HCT116 (cell line): ENCODE results near the gene ZNF579. TPM values are rescaled to one million over a fixed set of nuclear protein-coding genes. Genes with fewer than 3 reads are reported as not detected.
A peak's percentile ranks its signal among the peaks of the same experiment; 100 is the strongest.

ENCODE experiments used
- ATAC-seq: fragments of 200-7000 bp; cut with Tn5 transposase; 2 replicates; pipeline ENCODE4 v1.9.1; 2020; ENCODE audit warnings: mild to moderate bottlenecking, moderate library complexity
- BruUV-seq: library from RNA; stranded (reverse); fragments of 400-500 nt; replicated peaks from 2 replicates; lab custom pipeline; 2021; lab: Mats Ljungman, UMichigan
- CTCF ChIA-PET: fragments of 300-600 bp; sonication (Branson Sonifier 250); formaldehyde crosslinking; loops from one replicate; lab custom pipeline; 2021; ENCODE audit warnings: antibody characterized with exemption; lab: Charles Lee
- POLR2A ChIA-PET: fragments of 300-600, 350-600 bp; sonication (Branson Sonifier 250); formaldehyde crosslinking; loops from one replicate; lab custom pipeline; 2021; ENCODE audit warnings: antibody characterized with exemption; lab: Charles Lee
- RAD21 ChIA-PET, 2 experiments: fragments of 300-600 bp; sonication (Branson Sonifier 250); formaldehyde crosslinking; loops; one replicate each; lab custom pipeline; 2023; ENCODE audit warnings: low total read pairs in 2 of 2; ENCODE audit not compliant: uncharacterized antibody in 2 of 2, unreplicated experiment in 2 of 2, low non-redundant PET in 1 of 2; lab: Charles Lee
- DNase-seq: peaks from one replicate; pipeline ENCODE4 v3.0.0-alpha.2; 2010; ENCODE audit warnings: low read depth, low spot score
- H2AFZ ChIP-seq: fragments of 200-600 bp; shearing (Covaris generic), sonication (generic); 2 replicates; pipeline ENCODE4 v1.6.1; 2017; ENCODE audit warnings: low read depth, mixed run types, mixed read lengths, antibody characterized with exemption, low read length; ENCODE audit not compliant: poor library complexity, severe bottlenecking
- H3K27ac ChIP-seq: 2 replicates; pipeline ENCODE4 v1.5.1; 2012; ENCODE audit warnings: low read depth, low read length
- H3K27me3 ChIP-seq: fragments of 200-600 bp; sonication (generic); 2 replicates; pipeline ENCODE4 v1.6.1; 2016; ENCODE audit warnings: mixed run types, low read length, mixed read lengths; ENCODE audit not compliant: insufficient read depth
- H3K36me3 ChIP-seq, 2 experiments: fragments of 200-500 bp in 1 of 2; fragments of 200-600 bp in 1 of 2; sonication (Bioruptor generic) in 1 of 2; sonication (generic) in 1 of 2; 2 replicates each; pipeline versions ENCODE4 v1.5.1 to v1.6.1; 2014 to 2016; ENCODE audit warnings: low read length in 2 of 2, inconsistent platforms in 1 of 2, mixed read lengths in 1 of 2, mixed run types in 1 of 2; ENCODE audit not compliant: insufficient read depth in 2 of 2, control insufficient read depth in 1 of 2
- H3K4me1 ChIP-seq, 2 experiments: fragments of 200-600 bp in 1 of 2; sonication (generic) in 1 of 2; 2 replicates each; pipeline versions ENCODE4 v1.5.1 to v1.6.1; 2012 to 2017; ENCODE audit warnings: low read length in 2 of 2, inconsistent platforms in 1 of 2, mild to moderate bottlenecking in 1 of 2, mixed read lengths in 1 of 2, mixed run types in 1 of 2, moderate library complexity in 1 of 2; ENCODE audit not compliant: insufficient read depth in 2 of 2, control insufficient read depth in 1 of 2
- H3K4me2 ChIP-seq: fragments of 200-600 bp; sonication (generic); 2 replicates; pipeline ENCODE4 v1.6.1; 2017; ENCODE audit warnings: mixed run types, low read length, mixed read lengths
- H3K4me3 ChIP-seq, 2 experiments: fragments of 200-600 bp in 1 of 2; sonication (generic) in 1 of 2; replicated peaks in 1 of 2; 2 replicates each; pipeline ENCODE4 v1.5.1; 2011 to 2016; ENCODE audit warnings: low read length in 2 of 2, control low read depth in 1 of 2, low read depth in 1 of 2, mild to moderate bottlenecking in 1 of 2, mixed read lengths in 1 of 2, mixed run types in 1 of 2
- H3K79me2 ChIP-seq: fragments of 200-600 bp; sonication (generic); 2 replicates; pipeline ENCODE4 v1.6.1; 2017; ENCODE audit warnings: mild to moderate bottlenecking, mixed run types, low read length, moderate library complexity, mixed read lengths; ENCODE audit not compliant: insufficient read depth
- H3K9ac ChIP-seq: fragments of 200-600 bp; sonication (generic); 2 replicates; pipeline ENCODE4 v1.6.1; 2016; ENCODE audit warnings: low read length, mixed read lengths
- H3K9me2 ChIP-seq: fragments of 200-600 bp; sonication (generic), shearing (Covaris generic); 2 replicates; pipeline ENCODE4 v1.6.1; 2017; ENCODE audit warnings: mixed run types, mild to moderate bottlenecking, moderate library complexity; ENCODE audit not compliant: insufficient read depth
- H3K9me3 ChIP-seq, 2 experiments: fragments of 200-500 bp in 1 of 2; fragments of 200-600 bp in 1 of 2; sonication (Bioruptor generic) in 1 of 2; sonication (generic) in 1 of 2; 2 replicates each; pipeline ENCODE4 v1.6.1; 2014 to 2017; ENCODE audit warnings: low read length in 2 of 2, mixed read lengths in 2 of 2, inconsistent platforms in 1 of 2, low read depth in 1 of 2, mild to moderate bottlenecking in 1 of 2, mixed run types in 1 of 2, moderate library complexity in 1 of 2; ENCODE audit not compliant: control insufficient read depth in 1 of 2, insufficient read depth in 1 of 2
- H4K20me1 ChIP-seq: fragments of 200-600 bp; sonication (generic), shearing (Covaris generic); 2 replicates; pipeline ENCODE4 v1.6.1; 2017; ENCODE audit warnings: mixed run types, mild to moderate bottlenecking, moderate library complexity; ENCODE audit not compliant: insufficient read depth
- EGR1 ChIP-seq: IDR thresholded peaks from 2 replicates; pipeline ENCODE4 v1.6.1; 2012; ENCODE audit warnings: low read depth
- ELF1 ChIP-seq: IDR thresholded peaks from 2 replicates; pipeline ENCODE4 v1.6.1; 2012; ENCODE audit warnings: low read depth, borderline replicate concordance
- EZH2 ChIP-seq: fragments of 200-600 bp; sonication (generic); IDR thresholded peaks from 2 replicates; pipeline ENCODE4 v1.6.1; 2017; ENCODE audit warnings: antibody characterized with exemption, mixed run types
- EZH2phosphoT487 ChIP-seq: fragments of 200-600 bp; IDR thresholded peaks from 2 replicates; pipeline ENCODE4 v1.6.1; 2018; ENCODE audit warnings: antibody characterized with exemption, borderline replicate concordance
- FOSL1 ChIP-seq: IDR thresholded peaks from 2 replicates; pipeline ENCODE4 v1.6.1; 2012; ENCODE audit warnings: low read depth
- JUND ChIP-seq: IDR thresholded peaks from 2 replicates; pipeline ENCODE4 v1.6.1; 2012
- MAX ChIP-seq: IDR thresholded peaks from 2 replicates; pipeline ENCODE4 v1.6.1; 2012
- POLR2A ChIP-seq: IDR thresholded peaks from 2 replicates; pipeline ENCODE4 v1.7.0; 2011; ENCODE audit warnings: borderline replicate concordance; ENCODE audit not compliant: insufficient read depth, insufficient read length; ENCODE audit errors: extremely low read depth
- POLR2AphosphoS5 ChIP-seq: IDR thresholded peaks from 2 replicates; pipeline ENCODE4 v1.6.1; 2011; ENCODE audit warnings: mild to moderate bottlenecking, low read depth, low read length, moderate library complexity
- SIN3A ChIP-seq: IDR thresholded peaks from 2 replicates; pipeline ENCODE4 v1.6.1; 2012; ENCODE audit warnings: low read depth
- SP1 ChIP-seq: IDR thresholded peaks from 2 replicates; pipeline ENCODE4 v1.6.1; 2012; ENCODE audit warnings: low read depth
- ZNF274 ChIP-seq: fragments of 200-500 bp; sonication (Bioruptor generic); IDR thresholded peaks from 2 replicates; pipeline ENCODE4 v1.6.1; 2014; ENCODE audit warnings: mild to moderate bottlenecking, low read depth, low read length, inconsistent platforms
- intact Hi-C: fragments of 100-400 bp; cut with micrococcal nuclease; formaldehyde crosslinking; loops from 2 replicates; pipeline ENCODE4 v1.10.0; 2022
- total RNA-seq: library from RNA; stranded (reverse); gene quantifications from one replicate; pipeline ENCODE4 v1.2.1, GENCODE V29; 2021; ENCODE audit not compliant: unreplicated experiment
- TF ChIP-seq, protein P1 (sequence below): IDR thresholded peaks from 2 replicates; pipeline ENCODE4 v1.6.1; 2012; ENCODE audit warnings: low read depth

The ZNF579 gene
- total RNA-seq, 1 experiment from 2014 or later = 24.1 TPM

DNA sequence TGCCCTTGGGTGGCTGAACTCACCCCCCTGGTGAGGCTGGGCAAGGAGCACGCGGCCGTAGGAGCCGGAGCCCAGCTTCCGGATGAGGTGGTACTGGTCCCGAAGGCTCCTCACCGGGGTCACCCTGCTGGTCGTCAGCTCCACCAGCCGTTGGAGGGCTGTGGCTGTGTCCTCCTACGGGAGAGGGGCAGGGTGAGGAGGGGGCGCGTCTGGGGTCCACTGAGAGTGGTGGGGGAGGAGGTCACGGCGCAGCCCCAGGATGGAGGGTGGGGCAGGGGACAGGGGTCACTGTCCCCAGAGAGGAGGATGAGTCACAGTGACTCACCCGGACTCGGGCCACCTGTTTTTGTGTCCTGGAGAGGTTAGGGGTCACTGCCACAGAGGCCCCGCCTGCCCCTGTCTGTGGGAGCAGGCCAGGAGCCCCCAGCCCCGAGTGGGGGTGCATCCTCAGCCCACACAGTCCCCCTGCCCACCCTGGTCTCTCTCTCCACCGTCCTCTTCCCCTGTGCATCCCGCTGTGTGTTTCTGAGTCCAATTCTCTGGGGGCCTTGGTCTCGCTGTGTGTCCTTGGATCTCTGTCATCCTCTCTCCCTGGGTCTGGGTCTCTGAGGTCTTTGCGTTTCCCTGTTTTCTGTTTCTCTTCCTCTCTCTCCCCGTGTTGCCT lies 35.7 kb downstream of the ZNF579 start:
- H3K9me2 ChIP-seq = no peaks in the 10 kb centered on the region
- H3K27ac ChIP-seq = no peak overlapping the region
- H3K9ac ChIP-seq = no peak overlapping the region
- H3K9me3 ChIP-seq = no peaks in the 10 kb centered on the region
- H2AFZ ChIP-seq = no peak overlapping the region
- H3K4me3 ChIP-seq = no peak overlapping the region
- intact Hi-C loops = loop anchor here (5.0 kb wide), 1 partner anchor 42 kb away; no protein-coding TSS in a partner anchor
- ChIA-PET RAD21 (no interaction called here), CTCF (no interaction called here), POLR2A (no interaction called here)
- no peak for ATAC-seq
- H3K36me3 ChIP-seq = no peaks in the 10 kb centered on the region
- H3K79me2 ChIP-seq = no peaks in the 10 kb centered on the region
- TF ChIP-seq FOSL1 (no peak; the same call in 1 of the 2 replicates), ZNF274 (no peak), SP1 (no peak), EZH2 (no peak), JUND (no peak), EGR1 (no peak), EZH2phosphoT487 (no peak), POLR2A (no peak), POLR2AphosphoS5 (no peak), MAX (no peak), SIN3A (no peak), ELF1 (no peak)
- TF ChIP-seq, protein P1, sequence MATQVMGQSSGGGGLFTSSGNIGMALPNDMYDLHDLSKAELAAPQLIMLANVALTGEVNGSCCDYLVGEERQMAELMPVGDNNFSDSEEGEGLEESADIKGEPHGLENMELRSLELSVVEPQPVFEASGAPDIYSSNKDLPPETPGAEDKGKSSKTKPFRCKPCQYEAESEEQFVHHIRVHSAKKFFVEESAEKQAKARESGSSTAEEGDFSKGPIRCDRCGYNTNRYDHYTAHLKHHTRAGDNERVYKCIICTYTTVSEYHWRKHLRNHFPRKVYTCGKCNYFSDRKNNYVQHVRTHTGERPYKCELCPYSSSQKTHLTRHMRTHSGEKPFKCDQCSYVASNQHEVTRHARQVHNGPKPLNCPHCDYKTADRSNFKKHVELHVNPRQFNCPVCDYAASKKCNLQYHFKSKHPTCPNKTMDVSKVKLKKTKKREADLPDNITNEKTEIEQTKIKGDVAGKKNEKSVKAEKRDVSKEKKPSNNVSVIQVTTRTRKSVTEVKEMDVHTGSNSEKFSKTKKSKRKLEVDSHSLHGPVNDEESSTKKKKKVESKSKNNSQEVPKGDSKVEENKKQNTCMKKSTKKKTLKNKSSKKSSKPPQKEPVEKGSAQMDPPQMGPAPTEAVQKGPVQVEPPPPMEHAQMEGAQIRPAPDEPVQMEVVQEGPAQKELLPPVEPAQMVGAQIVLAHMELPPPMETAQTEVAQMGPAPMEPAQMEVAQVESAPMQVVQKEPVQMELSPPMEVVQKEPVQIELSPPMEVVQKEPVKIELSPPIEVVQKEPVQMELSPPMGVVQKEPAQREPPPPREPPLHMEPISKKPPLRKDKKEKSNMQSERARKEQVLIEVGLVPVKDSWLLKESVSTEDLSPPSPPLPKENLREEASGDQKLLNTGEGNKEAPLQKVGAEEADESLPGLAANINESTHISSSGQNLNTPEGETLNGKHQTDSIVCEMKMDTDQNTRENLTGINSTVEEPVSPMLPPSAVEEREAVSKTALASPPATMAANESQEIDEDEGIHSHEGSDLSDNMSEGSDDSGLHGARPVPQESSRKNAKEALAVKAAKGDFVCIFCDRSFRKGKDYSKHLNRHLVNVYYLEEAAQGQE = no peak
- no peaks in the 10 kb centered on the region for H3K27me3 ChIP-seq
- peak overlapping the region; percentile 43 for H3K4me2 ChIP-seq
- no TSS peak for BruUV-seq
- DNase-seq = no peak
- no peaks in the 10 kb centered on the region for H4K20me1 ChIP-seq
- H3K4me1 ChIP-seq = peaks cover 35 to 57% of the 10 kb centered on the region in 2 experiments
